ENCODE results near the gene MAP3K20.
"Not testable (repeated sequence)": the region's sequence is repeated elsewhere in the genome, so short reads cannot be mapped to it uniquely, and the experiment has no call there.

The MAP3K20 gene

GRCh38 chr2:173160618-173161017 is 85.0 kb downstream of the MAP3K20 start:
- no peak for TF ChIP-seq CTCF (IDR thresholded peaks at IDR 0.05; ENCODE audit: borderline replicate concordance, control extremely low read depth, extremely low read depth, insufficient read depth, missing control alignments)
- DNase-seq (ENCODE audit: low spot score) = no peak
- in situ Hi-C loops (cut with MboI; ENCODE audit: low sequenced_read_pairs, unreplicated experiment) = no loop called here

DNA sequence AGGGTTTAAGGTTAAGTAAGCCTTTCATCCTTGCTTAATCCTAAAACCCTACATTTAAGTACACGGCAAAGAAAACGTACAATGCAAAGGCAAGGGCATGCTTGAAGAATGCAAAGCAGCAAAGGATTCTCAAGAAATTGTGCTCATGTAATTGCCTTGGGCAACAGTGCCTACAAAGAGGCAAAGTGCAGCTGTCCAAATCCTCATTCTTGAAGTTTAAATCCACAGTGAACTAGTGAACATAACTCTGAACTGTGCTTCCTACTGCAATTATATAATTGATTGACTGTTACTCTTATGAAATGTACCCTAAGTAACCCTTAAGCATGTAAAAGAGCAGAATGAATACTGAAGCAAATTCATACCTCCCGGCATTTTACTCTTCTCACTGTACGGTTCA is 85.4 kb downstream of the MAP3K20 start:
- DNase-seq (ENCODE audit: low spot score) = no peak
- in situ Hi-C loops (cut with MboI; ENCODE audit: low sequenced_read_pairs, unreplicated experiment) = no loop called here
- no peak for TF ChIP-seq CTCF (IDR thresholded peaks at IDR 0.05; ENCODE audit: borderline replicate concordance, control extremely low read depth, extremely low read depth, insufficient read depth, missing control alignments)

- no peak for TF ChIP-seq CTCF (IDR thresholded peaks at IDR 0.05; ENCODE audit: borderline replicate concordance, control extremely low read depth, extremely low read depth, insufficient read depth, missing control alignments)
- in situ Hi-C loops (cut with MboI; ENCODE audit: low sequenced_read_pairs, unreplicated experiment) = no loop called here
- DNase-seq (ENCODE audit: low spot score) = no peak
Observed at GRCh38 chr2:173161507-173161906, 85.9 kb downstream of the MAP3K20 start.

- DNase-seq (ENCODE audit: low spot score); in situ Hi-C loops (cut with MboI; ENCODE audit: low sequenced_read_pairs, unreplicated experiment): not testable (repeated sequence)
Observed at GRCh38 chr2:173163357-173163756, 87.7 kb downstream of the MAP3K20 start.

DNA sequence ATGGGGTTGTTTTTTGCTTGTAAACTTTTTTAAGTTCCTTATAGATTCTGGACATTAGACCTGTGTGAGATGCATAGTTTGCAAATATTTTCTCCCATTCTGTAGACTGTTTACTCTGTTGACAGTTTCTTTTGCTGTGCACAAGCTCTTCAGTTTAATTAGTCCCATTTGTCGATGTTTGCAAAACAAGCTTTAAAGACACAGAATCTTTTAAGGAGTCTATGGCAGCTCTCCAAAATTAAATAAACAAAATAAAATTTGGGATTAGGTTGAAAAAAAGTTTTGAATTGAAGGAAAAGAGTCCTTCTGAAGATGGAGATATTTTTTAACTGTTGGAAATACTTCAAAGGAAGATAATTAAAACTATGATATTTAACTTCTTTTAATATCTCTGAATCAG is 88.8 kb downstream of the MAP3K20 start:
- no peak for TF ChIP-seq CTCF (IDR thresholded peaks at IDR 0.05; ENCODE audit: borderline replicate concordance, control extremely low read depth, extremely low read depth, insufficient read depth, missing control alignments)
- DNase-seq (ENCODE audit: low spot score) = no peak
- in situ Hi-C loops (cut with MboI; ENCODE audit: low sequenced_read_pairs, unreplicated experiment) = no loop called here

GRCh38 chr2:173165443-173166238 is 90.0 kb downstream of the MAP3K20 start:
- in situ Hi-C loops (cut with MboI; ENCODE audit: low sequenced_read_pairs, unreplicated experiment) = no loop called here
- no peak for DNase-seq (ENCODE audit: low spot score)
- TF ChIP-seq CTCF (IDR thresholded peaks at IDR 0.05; ENCODE audit: borderline replicate concordance, control extremely low read depth, extremely low read depth, insufficient read depth, missing control alignments) = no peak

DNA sequence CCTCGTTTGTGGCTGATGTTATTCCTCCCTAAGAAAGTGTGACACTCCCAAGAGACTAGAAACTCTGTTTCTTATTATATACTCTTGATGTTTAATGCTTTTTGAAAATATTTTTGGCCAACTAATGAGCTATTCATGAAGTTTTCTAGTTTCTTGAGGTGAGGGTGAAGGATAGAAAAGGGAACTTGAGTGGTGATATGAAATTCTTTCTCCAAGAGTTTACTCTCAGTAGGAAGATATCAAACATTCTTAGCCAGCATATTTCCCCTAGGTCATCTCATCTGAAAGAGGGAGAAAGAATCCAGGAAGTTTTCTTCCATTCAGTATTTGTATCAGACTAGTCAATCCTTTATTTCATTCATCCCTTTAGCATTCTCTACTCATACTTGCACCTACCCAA is 95.7 kb downstream of the MAP3K20 start:
- DNase-seq (ENCODE audit: low spot score) = no peak
- in situ Hi-C loops (cut with MboI; ENCODE audit: low sequenced_read_pairs, unreplicated experiment) = no loop called here
- no peak for TF ChIP-seq CTCF (IDR thresholded peaks at IDR 0.05; ENCODE audit: borderline replicate concordance, control extremely low read depth, extremely low read depth, insufficient read depth, missing control alignments)

All from GM13976 (cell line).